Stimulated activated effector memory CD8-positive, alpha-beta T cell treated with anti-CD3 and anti-CD28 coated beads, Interleukin-12 subunit alpha, Interleukin-12 subunit beta, amount 100 ng/mL, for 72 hours (primary cell): ENCODE data around the gene BHMT.
"Not testable (repeated sequence)": the region's sequence is repeated elsewhere in the genome, so short reads cannot be mapped to it uniquely, and the experiment has no call there.

Experiments used
- ATAC-seq: fragments of 150-1000 bp; cut with Tn5 transposase; 2 replicates; pipeline ENCODE4 v1.10.0; 2021
- DNase-seq, 2 donors: peaks; one replicate each; pipeline ENCODE4 v3.0.0; 2021 to 2022; ENCODE audit warnings: low spot score in 2 of 2
- H3K27ac Mint-ChIP-seq: one replicate; pipeline ENCODE4 v1.8.0; 2022; ENCODE audit warnings: mild to moderate bottlenecking, mixed read lengths
- H3K36me3 Mint-ChIP-seq: one replicate; pipeline ENCODE4 v1.8.0; 2022; ENCODE audit warnings: mild to moderate bottlenecking, mixed read lengths
- H3K4me1 Mint-ChIP-seq: one replicate; pipeline ENCODE4 v1.8.0; 2022; ENCODE audit warnings: mixed read lengths
- H3K4me3 Mint-ChIP-seq: one replicate; pipeline ENCODE4 v1.8.0; 2022; ENCODE audit warnings: mild to moderate bottlenecking, mixed read lengths
- H3K9me3 Mint-ChIP-seq: one replicate; pipeline ENCODE4 v1.8.0; 2022; ENCODE audit warnings: mixed read lengths

The BHMT gene

GRCh38 chr5:79135790-79136553, 24.4 kb downstream of the BHMT start:
- DNase-seq (no peak), ATAC-seq (no peak)
- Mint-ChIP-seq H3K4me3 (no peak overlapping the region), H3K4me1 (peaks cover 16% of the 10 kb centered on the region), H3K36me3 (no peaks in the 10 kb centered on the region), H3K27ac (no peak overlapping the region), H3K9me3 (no peaks in the 10 kb centered on the region)

GRCh38 chr5:79136618-79137017, 25.0 kb downstream of the BHMT start:
- no peak for DNase-seq
- Mint-ChIP-seq H3K4me3 (no peak overlapping the region), H3K4me1 (peaks cover 16% of the 10 kb centered on the region), H3K27ac (no peak overlapping the region), H3K36me3 (no peaks in the 10 kb centered on the region), H3K9me3 (no peaks in the 10 kb centered on the region)
- no peak for ATAC-seq

DNA sequence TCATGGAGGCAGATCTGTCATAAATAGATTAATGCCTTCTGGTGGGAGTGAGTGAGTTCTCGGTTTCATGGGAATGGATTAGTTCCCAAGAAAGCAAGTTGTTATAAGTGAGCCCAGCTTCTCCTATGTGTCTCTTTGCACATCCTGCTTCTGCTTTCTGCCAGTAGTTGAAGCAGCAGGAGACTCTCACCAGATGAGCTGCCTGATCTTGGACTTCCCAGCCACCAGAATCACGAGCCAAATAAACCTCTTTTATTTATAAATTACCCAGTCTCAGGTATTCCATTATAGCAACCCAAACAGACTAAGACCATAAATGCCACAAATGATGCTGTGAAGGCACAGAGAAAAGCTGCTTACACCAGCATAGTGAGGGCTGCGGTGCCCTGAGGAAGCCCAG, 28.9 kb downstream of the BHMT start:
- no peaks in the 10 kb centered on the region for H3K4me1 Mint-ChIP-seq
- H3K27ac Mint-ChIP-seq = no peak overlapping the region
- ATAC-seq = no peak
- H3K36me3 Mint-ChIP-seq = no peaks in the 10 kb centered on the region
- no peaks in the 10 kb centered on the region for H3K9me3 Mint-ChIP-seq
- no peak for DNase-seq
- no peak overlapping the region for H3K4me3 Mint-ChIP-seq

DNA sequence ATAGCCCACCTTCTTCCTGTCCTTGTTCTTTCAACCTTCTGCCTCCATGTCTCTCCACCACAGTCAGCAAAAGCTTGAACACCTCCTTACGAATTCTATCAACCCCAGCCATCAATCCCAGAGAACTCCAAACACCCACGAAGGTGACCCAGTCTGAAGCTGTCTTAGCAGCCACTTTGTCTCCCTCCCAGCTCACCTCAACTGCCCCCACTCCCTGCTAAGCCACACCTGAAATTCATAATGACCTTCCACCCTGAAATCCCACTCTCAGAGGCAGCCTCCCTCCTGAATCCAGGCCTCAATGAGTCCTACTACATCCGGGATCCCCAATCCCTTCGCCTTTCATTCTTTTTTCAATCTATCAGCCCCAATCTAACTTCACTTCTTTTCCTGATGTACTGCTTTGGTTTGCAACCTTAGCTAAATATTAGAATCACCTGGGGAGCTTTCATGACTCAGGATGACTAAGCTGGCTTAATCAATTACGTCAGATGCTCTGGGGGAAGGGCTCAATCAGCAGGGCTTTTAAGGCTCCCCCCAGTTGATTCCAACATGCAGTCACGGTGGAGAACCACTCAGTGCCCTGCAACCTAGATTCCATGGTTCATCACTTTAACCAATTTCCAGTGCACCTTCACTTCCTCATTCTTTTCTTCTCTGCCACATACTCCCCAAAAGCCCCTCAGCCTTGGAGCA, 32.2 kb downstream of the BHMT start:
- H3K27ac Mint-ChIP-seq = no peak overlapping the region
- no peak overlapping the region for H3K4me3 Mint-ChIP-seq
- H3K9me3 Mint-ChIP-seq = no peaks in the 10 kb centered on the region
- H3K4me1 Mint-ChIP-seq = no peaks in the 10 kb centered on the region
- H3K36me3 Mint-ChIP-seq = no peaks in the 10 kb centered on the region
- ATAC-seq = no peak
- DNase-seq = no peak

DNA sequence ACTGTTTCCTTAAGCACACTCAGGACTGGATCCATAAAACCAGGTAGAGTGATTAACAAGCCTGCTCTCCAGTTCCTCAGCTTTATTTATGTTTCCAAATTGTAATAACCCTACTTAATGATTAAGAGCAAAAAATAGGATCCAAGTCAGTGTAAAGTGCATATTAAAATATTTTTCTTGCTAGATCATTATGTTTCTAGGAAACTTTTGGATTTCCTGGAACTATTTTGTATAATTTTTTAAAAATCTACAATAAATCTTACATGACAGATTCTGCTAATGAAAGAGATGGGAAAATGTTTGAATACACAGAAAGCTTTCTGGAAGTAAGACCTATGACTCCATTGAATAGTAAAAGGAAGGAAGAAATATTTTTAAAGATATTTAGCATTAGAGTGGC, 35.5 kb downstream of the BHMT start:
- no peaks in the 10 kb centered on the region for H3K36me3 Mint-ChIP-seq
- DNase-seq (no peak), ATAC-seq (no peak)
- no peaks in the 10 kb centered on the region for H3K4me1 Mint-ChIP-seq
- no peaks in the 10 kb centered on the region for H3K9me3 Mint-ChIP-seq
- H3K27ac Mint-ChIP-seq = no peak overlapping the region
- no peak overlapping the region for H3K4me3 Mint-ChIP-seq

- Mint-ChIP-seq H3K4me3 (no peak overlapping the region), H3K36me3 (no peaks in the 10 kb centered on the region), H3K27ac (no peak overlapping the region), H3K4me1 (no peaks in the 10 kb centered on the region), H3K9me3 (no peaks in the 10 kb centered on the region)
- DNase-seq (no peak), ATAC-seq (no peak)
Measured at GRCh38 chr5:79149433-79149832, 37.8 kb downstream of the BHMT start.

DNA sequence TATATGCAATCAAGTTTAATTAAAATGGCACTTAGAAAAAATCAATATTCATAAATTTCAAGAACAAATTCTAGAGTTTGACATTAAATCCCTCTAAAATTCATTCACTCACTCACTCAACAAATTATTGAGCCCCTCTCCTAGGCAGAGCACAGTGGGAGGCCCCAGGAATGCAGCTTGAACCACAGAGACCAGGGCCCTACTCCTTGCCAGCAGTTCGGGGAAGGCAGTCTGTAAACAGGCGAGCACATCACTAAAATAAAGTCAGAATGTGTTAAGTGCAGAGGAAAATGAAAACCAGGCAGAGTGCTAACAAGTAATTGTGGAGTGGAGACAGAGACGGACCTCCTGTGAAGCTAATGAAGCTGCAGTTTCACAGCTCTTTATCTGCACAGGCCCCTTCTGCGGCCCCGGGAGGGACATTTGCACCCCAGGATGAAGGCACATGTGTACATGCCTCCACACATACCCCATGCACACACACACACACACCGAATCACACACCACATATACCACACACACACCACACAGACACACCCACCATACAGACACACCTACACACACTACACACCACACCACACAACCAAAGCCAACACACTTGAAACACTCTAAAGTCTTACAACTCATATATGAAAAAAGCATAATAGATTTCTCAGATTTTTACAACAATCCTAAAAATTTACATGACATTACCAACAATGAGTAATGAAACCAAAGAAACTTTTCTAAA, 40.5 kb downstream of the BHMT start:
- Mint-ChIP-seq H3K27ac (no peak overlapping the region), H3K4me3 (no peak overlapping the region), H3K36me3 (no peaks in the 10 kb centered on the region), H3K9me3 (no peaks in the 10 kb centered on the region), H3K4me1 (no peaks in the 10 kb centered on the region)
- ATAC-seq (no peak), DNase-seq (no peak)

- Mint-ChIP-seq H3K9me3 (no peaks in the 10 kb centered on the region), H3K4me3 (no peak overlapping the region), H3K36me3 (no peaks in the 10 kb centered on the region), H3K27ac (no peak overlapping the region), H3K4me1 (no peaks in the 10 kb centered on the region)
- ATAC-seq (no peak), DNase-seq (no peak)
Measured at GRCh38 chr5:79157305-79157704, 45.7 kb downstream of the BHMT start.

GRCh38 chr5:79161647-79162046, 50.0 kb downstream of the BHMT start:
- not testable (repeated sequence) for H3K9me3 Mint-ChIP-seq, H3K4me1 Mint-ChIP-seq, DNase-seq, H3K27ac Mint-ChIP-seq, ATAC-seq, H3K36me3 Mint-ChIP-seq, H3K4me3 Mint-ChIP-seq

DNA sequence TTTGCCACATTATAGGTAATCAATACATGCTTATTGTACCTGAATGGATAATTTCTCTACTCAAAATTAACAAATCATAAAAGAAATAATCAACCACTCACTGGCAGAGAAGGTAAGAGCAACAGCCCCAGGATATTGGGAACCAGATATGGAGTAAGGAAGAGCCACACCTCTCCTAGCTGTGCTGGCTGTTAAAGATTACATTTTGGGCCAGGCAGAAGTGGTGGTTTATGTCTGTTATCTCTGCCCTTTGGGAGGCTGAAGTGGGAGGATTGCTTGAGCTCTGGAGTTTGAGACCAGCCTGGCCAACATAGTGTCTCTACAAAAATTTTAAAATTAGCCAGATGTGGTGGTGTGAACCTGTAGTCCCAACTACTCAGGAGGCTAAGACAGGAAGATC, 56.4 kb downstream of the BHMT start:
- Mint-ChIP-seq H3K4me1 (no peaks in the 10 kb centered on the region), H3K4me3 (no peak overlapping the region), H3K36me3 (no peaks in the 10 kb centered on the region), H3K9me3 (no peaks in the 10 kb centered on the region), H3K27ac (no peak overlapping the region)
- DNase-seq (no peak), ATAC-seq (no peak)

DNA sequence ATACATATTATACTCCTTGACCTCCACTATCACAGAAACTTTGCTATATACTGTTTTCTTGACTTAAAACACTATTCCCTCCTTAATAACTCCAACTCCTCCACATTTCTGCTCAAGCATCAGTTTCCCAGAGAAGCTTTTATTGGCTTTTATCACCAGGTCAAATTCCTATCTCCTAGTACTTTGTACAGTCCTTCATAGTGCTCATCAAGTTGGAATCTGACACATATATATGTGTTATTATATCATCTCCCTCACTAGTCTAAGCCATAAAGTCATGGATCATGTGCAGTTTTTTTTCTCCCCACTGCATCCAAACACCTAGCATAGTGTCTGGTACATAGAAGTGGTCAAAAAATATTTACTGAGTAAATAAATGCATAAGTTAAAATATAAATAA, 59.1 kb downstream of the BHMT start:
- no peak for DNase-seq
- Mint-ChIP-seq H3K9me3 (no peaks in the 10 kb centered on the region), H3K4me3 (no peak overlapping the region), H3K27ac (no peak overlapping the region), H3K36me3 (no peaks in the 10 kb centered on the region), H3K4me1 (no peaks in the 10 kb centered on the region)
- ATAC-seq = no peak

DNA sequence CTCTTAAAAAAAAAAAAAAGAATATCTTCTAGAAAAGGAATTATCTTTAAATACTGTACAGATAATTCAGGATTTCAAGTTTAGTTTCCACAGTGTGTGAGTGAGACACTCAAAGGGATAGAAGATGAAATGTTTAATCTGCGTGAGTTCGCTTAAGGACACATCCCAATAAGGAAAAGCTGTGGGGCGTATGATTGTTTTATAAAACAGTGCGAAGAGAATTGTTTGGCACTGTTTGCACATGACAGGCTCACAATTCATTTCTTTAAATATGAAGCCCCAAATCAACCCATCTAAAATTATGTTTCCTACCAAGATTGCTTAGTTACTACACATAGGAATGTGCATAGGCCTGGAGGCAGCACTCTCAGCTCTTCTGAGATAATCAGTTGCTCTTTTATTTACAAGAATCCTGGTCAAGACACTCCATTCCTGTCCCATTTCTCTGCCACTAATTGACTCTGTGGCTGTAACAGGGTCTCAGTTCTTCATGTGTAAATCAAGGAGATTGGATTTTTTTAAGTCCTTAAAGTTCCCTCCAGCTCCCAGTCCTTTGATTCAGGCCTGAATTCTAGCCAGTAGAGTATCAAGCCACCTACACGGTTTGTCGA, 60.1 kb downstream of the BHMT start:
- no peaks in the 10 kb centered on the region for H3K36me3 Mint-ChIP-seq
- H3K4me1 Mint-ChIP-seq = no peaks in the 10 kb centered on the region
- no peak for ATAC-seq
- no peaks in the 10 kb centered on the region for H3K9me3 Mint-ChIP-seq
- no peak overlapping the region for H3K4me3 Mint-ChIP-seq
- H3K27ac Mint-ChIP-seq = no peak overlapping the region
- DNase-seq = no peak

- Mint-ChIP-seq H3K36me3 (no peaks in the 10 kb centered on the region), H3K9me3 (no peaks in the 10 kb centered on the region), H3K27ac (no peak overlapping the region), H3K4me3 (no peak overlapping the region), H3K4me1 (no peaks in the 10 kb centered on the region)
- DNase-seq (no peak), ATAC-seq (no peak)
Measured at GRCh38 chr5:79172269-79172668, 60.7 kb downstream of the BHMT start.

DNA sequence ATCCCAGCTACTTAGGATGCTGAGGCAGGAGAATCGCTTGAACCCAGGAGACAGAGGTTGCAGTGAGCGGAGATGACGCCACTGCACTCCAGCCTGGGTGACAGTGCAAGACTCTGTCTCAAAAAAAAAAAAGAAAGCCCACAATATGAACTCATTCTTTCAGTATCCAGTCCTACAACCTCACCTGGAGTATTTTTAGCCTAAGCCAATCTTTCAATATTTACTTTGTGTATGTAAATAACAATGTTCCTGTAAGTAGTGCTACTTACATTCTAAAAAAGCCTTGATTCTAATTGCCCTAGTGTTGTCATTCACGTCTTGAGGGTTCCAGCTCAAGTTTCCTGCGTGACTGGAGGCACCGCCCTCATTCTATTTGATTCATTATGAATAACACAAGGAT, 62.0 kb downstream of the BHMT start:
- Mint-ChIP-seq H3K9me3 (no peaks in the 10 kb centered on the region), H3K4me3 (no peak overlapping the region), H3K4me1 (no peaks in the 10 kb centered on the region), H3K36me3 (no peaks in the 10 kb centered on the region), H3K27ac (no peak overlapping the region)
- ATAC-seq = no peak
- no peak for DNase-seq

DNA sequence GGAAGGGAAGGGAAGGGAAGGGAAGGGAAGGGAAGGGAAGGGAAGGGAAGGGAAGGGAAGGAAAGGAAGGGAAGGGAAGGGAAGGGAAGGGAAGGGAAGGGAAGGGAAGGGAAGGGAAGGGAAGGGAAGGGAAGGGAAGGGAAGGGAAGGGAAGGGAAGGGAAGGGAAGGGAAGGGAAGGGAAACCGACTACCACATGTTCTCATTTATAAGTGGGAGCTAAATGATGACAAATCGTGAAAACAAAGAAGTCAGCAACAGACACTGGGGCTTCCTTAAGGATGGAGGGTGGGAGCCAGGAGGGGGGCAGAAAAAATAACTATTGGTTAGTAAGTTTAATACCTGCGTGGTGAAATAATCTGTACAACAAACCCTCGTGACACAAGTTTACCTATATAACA, 68.8 kb downstream of the BHMT start:
- not testable (repeated sequence) for H3K4me3 Mint-ChIP-seq, H3K36me3 Mint-ChIP-seq, DNase-seq, ATAC-seq, H3K4me1 Mint-ChIP-seq, H3K9me3 Mint-ChIP-seq, H3K27ac Mint-ChIP-seq
